CD4-positive, alpha-beta T cell treated with Interleukin-6 at 100 ng/mL for 8 hours (primary cell): Measurements from ENCODE around the gene SNAP25.

Experiments used
- DNase-seq: peaks from one replicate; pipeline ENCODE4 v3.0.0-alpha.2; 2020; ENCODE audit warnings: mixed read lengths, low spot score

The SNAP25 gene

GRCh38 chr20:10216146-10216791, 2.4 kb upstream of the SNAP25 start:
- no peak for DNase-seq

GRCh38 chr20:10217721-10218410, 764 bp upstream of the SNAP25 start:
- DNase-seq, result no peak

- peak; percentile 4 for DNase-seq
Observed at GRCh38 chr20:10219452-10219791, 792 bp downstream of the SNAP25 start.

- no peak for DNase-seq
Observed at GRCh38 chr20:10219993-10220750, 1.5 kb downstream of the SNAP25 start.

- DNase-seq, result no peak
Observed at GRCh38 chr20:10221021-10221420, 2.4 kb downstream of the SNAP25 start.

- DNase-seq, result no peak
Observed at GRCh38 chr20:10225439-10226060, 6.9 kb downstream of the SNAP25 start.

GRCh38 chr20:10228330-10228729, 9.7 kb downstream of the SNAP25 start:
- DNase-seq, result no peak

GRCh38 chr20:10231290-10231689, 12.7 kb downstream of the SNAP25 start:
- DNase-seq, result no peak

- no peak for DNase-seq
Observed at GRCh38 chr20:10236540-10237533, 18.2 kb downstream of the SNAP25 start.

GRCh38 chr20:10239954-10240353, 21.3 kb downstream of the SNAP25 start:
- DNase-seq, result no peak

- no peak for DNase-seq
Observed at GRCh38 chr20:10240655-10241054, 22.0 kb downstream of the SNAP25 start.

GRCh38 chr20:10242166-10242565, 23.5 kb downstream of the SNAP25 start:
- no peak for DNase-seq

GRCh38 chr20:10247440-10247839, 28.8 kb downstream of the SNAP25 start:
- DNase-seq, result no peak

GRCh38 chr20:10249048-10249770, 30.6 kb downstream of the SNAP25 start:
- no peak for DNase-seq

GRCh38 chr20:10249822-10250221, 31.2 kb downstream of the SNAP25 start:
- DNase-seq, result no peak

GRCh38 chr20:10250902-10251301, 32.3 kb downstream of the SNAP25 start:
- DNase-seq, result no peak

- no peak for DNase-seq
Observed at GRCh38 chr20:10253780-10254179, 35.1 kb downstream of the SNAP25 start.

- DNase-seq, result no peak
Observed at GRCh38 chr20:10255846-10256245, 37.2 kb downstream of the SNAP25 start.

- no peak for DNase-seq
Observed at GRCh38 chr20:10259166-10259565, 40.5 kb downstream of the SNAP25 start.

- DNase-seq, result no peak
Observed at GRCh38 chr20:10260316-10260715, 41.7 kb downstream of the SNAP25 start.

GRCh38 chr20:10261702-10262101, 43.1 kb downstream of the SNAP25 start:
- no peak for DNase-seq
